Epithelial cell of esophagus (primary cell): Measurements from ENCODE around the gene HS6ST1.
A peak's percentile ranks its signal among the peaks of the same experiment; 100 is the strongest.

Experiments used
- DNase-seq: peaks from one replicate; pipeline ENCODE4 v3.0.0; 2010; ENCODE audit warnings: low read depth
- H3K4me3 ChIP-seq: 2 replicates; pipeline ENCODE4 v1.5.1; 2011; ENCODE audit warnings: mild to moderate bottlenecking, low read length, control low read depth
- CTCF ChIP-seq: IDR thresholded peaks from 2 replicates; pipeline ENCODE4 v1.5.1; 2011; ENCODE audit warnings: low read depth, mild to moderate bottlenecking, low read length, control low read depth, inconsistent platforms; ENCODE audit not compliant: insufficient read depth; ENCODE audit errors: missing control alignments

Gene HS6ST1

GRCh38 chr2:128309280-128310093 lies 9.2 kb downstream of the HS6ST1 start:
- DNase-seq = no peak
- no peak for TF ChIP-seq CTCF
- H3K4me3 ChIP-seq = no peak overlapping the region

GRCh38 chr2:128308889-128309279 lies 9.8 kb downstream of the HS6ST1 start:
- DNase-seq = no peak

GRCh38 chr2:128308284-128308731 lies 10.4 kb downstream of the HS6ST1 start:
- no peak for DNase-seq
- H3K4me3 ChIP-seq = no peak overlapping the region
- no peak for TF ChIP-seq CTCF

More at GRCh38 chr2:128308889-128309279, 9.8 kb downstream of the HS6ST1 start:
- H3K4me3 ChIP-seq = no peak overlapping the region
- no peak for TF ChIP-seq CTCF

GRCh38 chr2:128307595-128307994 lies 11.1 kb downstream of the HS6ST1 start:
- DNase-seq = no peak
- H3K4me3 ChIP-seq = no peak overlapping the region
- TF ChIP-seq CTCF = no peak

- no peak overlapping the region for H3K4me3 ChIP-seq
- no peak for TF ChIP-seq CTCF
- DNase-seq = no peak
Observed at GRCh38 chr2:128306931-128307460, 11.7 kb downstream of the HS6ST1 start.

GRCh38 chr2:128306081-128306930 lies 12.4 kb downstream of the HS6ST1 start:
- DNase-seq = peak; percentile 92
- peak; percentile 54 for TF ChIP-seq CTCF
- peak overlapping the region; percentile 28 for H3K4me3 ChIP-seq
